Calu3 (cell line): ENCODE data around the gene RP9. TPM values are rescaled to one million over a fixed set of nuclear protein-coding genes. Genes with fewer than 3 reads are reported as not detected.
A peak's percentile ranks its signal among the peaks of the same experiment; 100 is the strongest.

Source experiments
- BruUV-seq: library from RNA; stranded (reverse); fragments of 400-500 nt; replicated peaks from 2 replicates; lab custom pipeline; 2021; lab: Mats Ljungman, UMichigan
- CTCF ChIA-PET: fragments of 300-600 bp; sonication (Branson Sonifier 250); formaldehyde crosslinking; loops from one replicate; lab custom pipeline; 2022; ENCODE audit warnings: antibody characterized with exemption; lab: Charles Lee
- DNase-seq: peaks from one replicate; pipeline ENCODE4 v3.0.0; 2022
- H3K27ac Mint-ChIP-seq: one replicate; pipeline ENCODE4 v1.8.0; 2022; ENCODE audit warnings: mixed read lengths; ENCODE audit not compliant: unreplicated experiment
- H3K27me3 Mint-ChIP-seq: one replicate; pipeline ENCODE4 v1.8.0; 2022; ENCODE audit warnings: mixed read lengths; ENCODE audit not compliant: unreplicated experiment
- H3K36me3 Mint-ChIP-seq: one replicate; pipeline ENCODE4 v1.8.0; 2022; ENCODE audit warnings: mild to moderate bottlenecking, moderate library complexity, mixed read lengths; ENCODE audit not compliant: insufficient read depth, unreplicated experiment
- H3K4me1 Mint-ChIP-seq: one replicate; pipeline ENCODE4 v1.8.0; 2022; ENCODE audit warnings: mild to moderate bottlenecking, low read depth, mixed read lengths; ENCODE audit not compliant: unreplicated experiment
- H3K4me3 Mint-ChIP-seq: one replicate; pipeline ENCODE4 v1.8.0; 2022; ENCODE audit warnings: mild to moderate bottlenecking, low read depth, moderate library complexity, mixed read lengths; ENCODE audit not compliant: unreplicated experiment
- H3K9me3 Mint-ChIP-seq: one replicate; pipeline ENCODE4 v1.8.0; 2022; ENCODE audit warnings: low read depth, mixed read lengths; ENCODE audit not compliant: unreplicated experiment
- intact Hi-C: fragments of 100-400 bp; cut with micrococcal nuclease; formaldehyde crosslinking; loops from one replicate; pipeline ENCODE4 v1.10.0; 2022; ENCODE audit not compliant: unreplicated experiment
- total RNA-seq: library from RNA; stranded (reverse); gene quantifications from 2 replicates; pipeline ENCODE4 v1.2.3, GENCODE V29; 2022
- TF ChIP-seq, protein P1 (sequence below): fragments of 200-600 bp; IDR thresholded peaks from one replicate; pipeline ENCODE4 v1.8.0; 2022; ENCODE audit warnings: antibody characterized with exemption; ENCODE audit not compliant: unreplicated experiment

RP9 gene
- total RNA-seq, 1 experiment from 2014 or later: 37.2 TPM

DNA sequence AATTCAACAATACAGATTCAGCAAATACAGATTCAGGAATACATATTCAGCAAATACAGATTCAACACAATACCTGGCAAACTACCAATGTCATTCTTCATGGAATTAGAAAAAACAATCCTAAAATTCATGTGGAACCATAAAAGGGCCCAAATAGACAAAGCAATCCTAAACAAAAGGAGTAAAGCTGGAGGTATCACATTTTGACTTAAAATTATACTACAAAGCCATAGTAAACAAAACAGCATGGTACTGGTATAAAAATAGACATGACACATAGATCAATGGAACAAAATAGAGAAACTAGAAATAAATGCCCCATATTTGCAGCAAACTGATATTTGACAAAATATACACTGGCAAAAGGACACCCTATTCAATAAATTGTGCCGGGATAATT is 43.2 kb downstream of the RP9 start:
- CTCF ChIA-PET: interaction anchor here (0.7 kb wide), 2 partner anchors 26 to 1343 kb away, joined by 3 to 4 read pairs; no protein-coding TSS in a partner anchor
- H3K4me3 Mint-ChIP-seq: no peak overlapping the region
- H3K4me1 Mint-ChIP-seq: no peaks in the 10 kb centered on the region
- intact Hi-C loops: no loop called here
- peaks cover 10% of the 10 kb centered on the region for H3K9me3 Mint-ChIP-seq
- TF ChIP-seq, protein P1, sequence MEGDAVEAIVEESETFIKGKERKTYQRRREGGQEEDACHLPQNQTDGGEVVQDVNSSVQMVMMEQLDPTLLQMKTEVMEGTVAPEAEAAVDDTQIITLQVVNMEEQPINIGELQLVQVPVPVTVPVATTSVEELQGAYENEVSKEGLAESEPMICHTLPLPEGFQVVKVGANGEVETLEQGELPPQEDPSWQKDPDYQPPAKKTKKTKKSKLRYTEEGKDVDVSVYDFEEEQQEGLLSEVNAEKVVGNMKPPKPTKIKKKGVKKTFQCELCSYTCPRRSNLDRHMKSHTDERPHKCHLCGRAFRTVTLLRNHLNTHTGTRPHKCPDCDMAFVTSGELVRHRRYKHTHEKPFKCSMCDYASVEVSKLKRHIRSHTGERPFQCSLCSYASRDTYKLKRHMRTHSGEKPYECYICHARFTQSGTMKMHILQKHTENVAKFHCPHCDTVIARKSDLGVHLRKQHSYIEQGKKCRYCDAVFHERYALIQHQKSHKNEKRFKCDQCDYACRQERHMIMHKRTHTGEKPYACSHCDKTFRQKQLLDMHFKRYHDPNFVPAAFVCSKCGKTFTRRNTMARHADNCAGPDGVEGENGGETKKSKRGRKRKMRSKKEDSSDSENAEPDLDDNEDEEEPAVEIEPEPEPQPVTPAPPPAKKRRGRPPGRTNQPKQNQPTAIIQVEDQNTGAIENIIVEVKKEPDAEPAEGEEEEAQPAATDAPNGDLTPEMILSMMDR: no peak
- no peak overlapping the region for H3K27ac Mint-ChIP-seq
- BruUV-seq: no TSS peak
- DNase-seq: no peak
- peaks cover 23% of the 10 kb centered on the region for H3K36me3 Mint-ChIP-seq
- no peaks in the 10 kb centered on the region for H3K27me3 Mint-ChIP-seq

DNA sequence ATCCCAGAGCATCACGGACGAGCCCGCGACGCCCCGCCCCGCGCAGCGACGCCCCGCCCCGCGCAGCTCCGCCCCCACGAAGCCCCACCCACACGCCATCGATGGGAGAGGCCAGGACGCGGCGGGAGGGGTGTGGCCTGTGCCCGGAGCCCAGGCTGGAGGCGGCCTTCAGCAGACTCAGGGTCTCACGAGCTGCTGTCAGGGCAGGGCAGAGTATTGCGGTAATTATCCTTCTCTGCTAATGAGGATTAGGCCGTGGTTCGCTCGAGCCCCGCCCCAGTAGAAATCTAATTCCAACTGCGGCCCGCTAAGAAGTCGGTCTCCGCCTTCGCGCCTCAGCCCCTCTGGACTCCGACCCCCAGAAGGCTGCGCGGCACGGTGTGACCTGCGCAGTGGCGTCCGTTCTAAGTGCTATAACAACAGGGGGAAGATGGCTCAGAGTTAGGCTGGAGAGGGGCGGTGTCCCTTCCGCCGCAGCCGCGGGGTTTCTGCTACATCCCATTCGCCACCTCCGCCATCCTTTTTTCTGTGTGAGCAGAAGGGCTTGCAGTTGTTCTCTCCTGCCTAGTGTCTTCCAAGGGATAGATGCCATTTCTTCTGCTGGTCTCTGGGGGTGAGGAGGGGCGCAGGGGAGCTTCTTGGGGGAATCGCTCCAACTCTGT is 46.3 kb downstream of the RP9 start:
- BruUV-seq: no TSS peak
- Mint-ChIP-seq H3K27ac (peak overlapping the region; percentile 61), H3K9me3 (peaks cover 5% of the 10 kb centered on the region), H3K4me1 (peaks cover 28% of the 10 kb centered on the region), H3K4me3 (peak overlapping the region; percentile 93), H3K27me3 (no peaks in the 10 kb centered on the region), H3K36me3 (peaks cover 32% of the 10 kb centered on the region)
- DNase-seq: peak; percentile 98
- CTCF ChIA-PET: interaction anchor here (0.9 to 2.1 kb wide), 7 partner anchors 10 to 562 kb away, joined by 3 to 14 read pairs (median 4); partner anchors contain the start of gene RP9
- intact Hi-C loops: no loop called here
- TF ChIP-seq, protein P1: no peak

DNA sequence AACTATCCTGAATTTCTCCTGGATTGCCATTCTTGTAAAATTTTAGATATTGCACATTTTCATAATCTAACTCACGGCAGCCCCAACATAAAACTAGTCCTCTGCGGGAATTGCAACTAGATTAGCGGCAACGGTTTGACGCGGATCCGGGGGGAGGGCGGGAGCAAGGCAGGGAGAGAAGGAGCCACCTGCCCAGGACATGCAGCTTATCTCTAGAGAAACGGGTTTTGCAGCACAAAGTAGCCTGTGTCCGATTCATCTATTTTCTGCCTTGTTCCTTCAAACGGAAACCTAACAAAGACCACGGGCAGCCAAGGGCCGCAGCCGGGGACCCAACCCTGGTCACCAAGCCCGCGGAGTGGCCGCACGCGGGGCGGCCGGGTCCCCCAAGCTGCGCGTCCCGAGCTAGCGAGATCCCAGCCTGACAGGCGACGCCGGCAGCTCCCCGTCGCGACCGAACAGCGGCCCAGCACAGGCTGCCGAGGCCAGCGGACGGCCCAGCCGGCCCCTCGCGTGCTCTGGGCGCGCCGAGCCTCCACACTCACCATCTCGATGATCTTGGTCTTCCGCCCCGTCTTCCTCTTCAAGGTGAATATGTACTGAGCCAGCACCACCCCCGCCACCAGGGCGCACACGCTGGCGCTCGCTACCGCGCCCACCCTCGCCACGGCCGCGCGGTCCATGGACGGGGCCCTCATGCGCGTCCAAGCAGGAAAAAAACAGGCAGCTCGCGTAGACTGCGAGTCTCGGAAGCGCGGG is 47.0 kb downstream of the RP9 start, which contains the start of gene NT5C3A:
Gene NT5C3A, minus strand, starts transcription at position 754 of the 759 bp plus-strand sequence. Its CDS starts 71 bp downstream, at position 683.
- H3K27me3 Mint-ChIP-seq: no peaks in the 10 kb centered on the region
- H3K4me3 Mint-ChIP-seq: peak within 1 kb of the TSS; percentile 93
- peaks cover 5% of the 10 kb centered on the region for H3K9me3 Mint-ChIP-seq
- TF ChIP-seq, protein P1: no peak
- peaks cover 28% of the 10 kb centered on the region for H3K4me1 Mint-ChIP-seq
- BruUV-seq: no TSS peak
- CTCF ChIA-PET: interaction anchor here (0.9 to 2.1 kb wide), 7 partner anchors 11 to 561 kb away, joined by 3 to 14 read pairs (median 4); partner anchors contain the start of gene RP9
- intact Hi-C loops: no loop called here
- peak within 1 kb of the TSS; percentile 61 for H3K27ac Mint-ChIP-seq
- peaks cover 37% of the 10 kb centered on the region for H3K36me3 Mint-ChIP-seq
- peak; percentile 54 for DNase-seq

DNA sequence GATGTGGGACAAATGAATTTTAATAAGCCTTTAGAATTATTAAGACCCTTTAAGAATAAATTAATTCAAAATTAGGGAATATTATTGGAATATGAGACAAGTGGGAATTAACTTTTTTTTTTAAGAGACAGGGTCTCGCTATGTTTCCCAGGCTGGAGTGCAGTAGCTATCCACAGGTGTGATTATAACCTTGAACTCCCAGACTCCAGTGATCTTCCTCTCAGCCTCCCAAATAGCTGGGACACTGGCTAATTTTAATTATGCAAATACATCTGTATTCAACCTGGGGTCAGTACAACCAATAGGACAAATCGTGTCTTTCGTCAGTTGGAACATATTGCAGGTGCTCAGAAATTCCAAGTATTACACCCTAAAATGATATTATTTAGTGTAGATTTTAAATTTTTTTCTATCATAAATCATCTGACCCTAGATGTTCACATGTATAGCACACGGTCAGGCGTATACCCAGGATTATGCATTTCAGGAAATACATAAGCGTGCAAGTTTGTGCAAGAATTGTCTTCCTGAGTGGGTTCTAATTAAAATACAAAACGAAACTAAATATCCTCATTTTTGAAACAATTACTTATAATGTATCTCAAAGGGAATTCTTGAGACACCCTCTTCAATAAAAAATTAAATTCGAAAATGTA is 47.8 kb downstream of the RP9 start:
- TSS peak; percentile 39 for BruUV-seq
- H3K36me3 Mint-ChIP-seq: peaks cover 37% of the 10 kb centered on the region
- peaks cover 28% of the 10 kb centered on the region for H3K4me1 Mint-ChIP-seq
- TF ChIP-seq, protein P1: no peak
- CTCF ChIA-PET: interaction anchor here (1.1 to 2.1 kb wide), 5 partner anchors 11 to 560 kb away, joined by 3 to 14 read pairs (median 7); partner anchors contain the start of gene RP9
- H3K9me3 Mint-ChIP-seq: peaks cover 5% of the 10 kb centered on the region
- DNase-seq: no peak
- intact Hi-C loops: loop anchor here (2.0 kb wide), 2 partner anchors 23 to 47 kb away; partner anchors contain the start of gene RP9
- H3K4me3 Mint-ChIP-seq: peak overlapping the region; percentile 93
- H3K27ac Mint-ChIP-seq: peak overlapping the region; percentile 61
- H3K27me3 Mint-ChIP-seq: no peaks in the 10 kb centered on the region
